Subcutaneous adipose tissue (tissue), 4 donors: ENCODE data around the gene PRL. TPM values are rescaled to one million over a fixed set of nuclear protein-coding genes. Genes with fewer than 3 reads are reported as not detected.

Source experiments
- total RNA-seq, 4 donors: library from RNA; depleted of rRNA; stranded (reverse); fragments of >200 nt; gene quantifications; one replicate each; pipeline ENCODE4 v1.1.0, GENCODE V29; 2016
- TF ChIP-seq, protein P1 (sequence below): fragments of 450-650 bp; IDR thresholded peaks from one replicate; pipeline ENCODE4 v1.5.1; 2016; ENCODE audit warnings: low read depth, mild to moderate bottlenecking, control low read depth, antibody characterized with exemption, moderate library complexity

PRL gene
- total RNA-seq, 4 donors from 2014 or later, result 0.98 TPM; not detected in 3

DNA sequence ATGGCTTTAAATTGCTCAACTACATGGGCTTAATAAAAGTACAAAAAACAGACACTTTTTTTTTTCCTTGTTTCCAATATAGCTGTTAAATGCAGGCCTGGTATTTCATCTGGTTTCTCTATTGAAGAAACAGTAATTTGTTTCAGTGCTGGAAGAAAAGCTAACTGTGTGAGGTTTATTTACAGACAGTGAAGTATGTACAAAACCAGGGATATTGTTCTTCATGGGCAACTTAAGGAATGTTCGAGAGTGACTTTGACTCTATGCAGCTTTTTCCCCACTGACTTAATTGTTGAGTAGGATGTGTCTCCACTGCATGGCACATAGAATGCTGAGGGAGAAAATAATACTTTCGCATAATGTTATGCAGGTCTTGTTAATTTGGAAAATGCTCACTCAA lies 31.0 kb upstream of the PRL start:
- TF ChIP-seq, protein P1, sequence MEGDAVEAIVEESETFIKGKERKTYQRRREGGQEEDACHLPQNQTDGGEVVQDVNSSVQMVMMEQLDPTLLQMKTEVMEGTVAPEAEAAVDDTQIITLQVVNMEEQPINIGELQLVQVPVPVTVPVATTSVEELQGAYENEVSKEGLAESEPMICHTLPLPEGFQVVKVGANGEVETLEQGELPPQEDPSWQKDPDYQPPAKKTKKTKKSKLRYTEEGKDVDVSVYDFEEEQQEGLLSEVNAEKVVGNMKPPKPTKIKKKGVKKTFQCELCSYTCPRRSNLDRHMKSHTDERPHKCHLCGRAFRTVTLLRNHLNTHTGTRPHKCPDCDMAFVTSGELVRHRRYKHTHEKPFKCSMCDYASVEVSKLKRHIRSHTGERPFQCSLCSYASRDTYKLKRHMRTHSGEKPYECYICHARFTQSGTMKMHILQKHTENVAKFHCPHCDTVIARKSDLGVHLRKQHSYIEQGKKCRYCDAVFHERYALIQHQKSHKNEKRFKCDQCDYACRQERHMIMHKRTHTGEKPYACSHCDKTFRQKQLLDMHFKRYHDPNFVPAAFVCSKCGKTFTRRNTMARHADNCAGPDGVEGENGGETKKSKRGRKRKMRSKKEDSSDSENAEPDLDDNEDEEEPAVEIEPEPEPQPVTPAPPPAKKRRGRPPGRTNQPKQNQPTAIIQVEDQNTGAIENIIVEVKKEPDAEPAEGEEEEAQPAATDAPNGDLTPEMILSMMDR, result no peak

DNA sequence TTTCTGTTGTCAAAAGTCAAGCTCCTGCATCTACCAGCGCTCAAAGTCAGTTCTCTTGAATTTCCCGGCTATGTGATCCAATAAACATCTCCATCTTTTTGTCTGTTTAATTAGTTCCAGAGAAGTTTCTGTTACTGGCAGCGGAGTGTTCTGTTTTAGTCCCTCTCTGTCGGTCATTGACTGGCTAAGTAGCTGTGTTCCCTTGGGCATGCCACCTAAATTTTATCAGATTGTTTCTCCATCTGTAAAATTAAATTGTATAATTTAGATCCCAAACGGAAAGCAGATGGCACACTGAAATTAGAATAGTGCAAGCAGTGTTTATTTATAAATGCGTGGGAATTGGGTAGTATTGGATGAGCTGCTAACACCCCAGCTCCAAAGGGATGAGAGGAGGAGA lies 29.7 kb upstream of the PRL start:
- TF ChIP-seq, protein P1, result no peak

DNA sequence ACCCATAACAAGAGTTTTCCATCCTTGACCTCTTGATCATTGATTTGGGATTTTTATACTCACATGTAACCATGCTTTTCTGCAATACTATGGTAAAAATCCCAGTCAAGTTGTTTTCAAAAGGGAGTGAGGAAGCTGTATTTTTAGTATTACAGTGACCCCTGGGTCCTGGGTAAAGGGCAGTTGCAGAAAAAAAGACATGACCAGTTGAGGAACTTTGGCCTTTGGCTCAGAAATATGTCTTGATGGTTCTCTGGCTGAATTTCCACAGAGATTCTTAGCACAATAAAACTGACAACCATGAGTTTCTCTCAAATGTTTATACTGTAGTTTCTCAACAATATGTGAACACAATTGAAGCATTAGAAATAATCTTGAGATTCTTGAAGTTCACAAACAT lies 28.6 kb upstream of the PRL start:
- TF ChIP-seq, protein P1, result no peak

DNA sequence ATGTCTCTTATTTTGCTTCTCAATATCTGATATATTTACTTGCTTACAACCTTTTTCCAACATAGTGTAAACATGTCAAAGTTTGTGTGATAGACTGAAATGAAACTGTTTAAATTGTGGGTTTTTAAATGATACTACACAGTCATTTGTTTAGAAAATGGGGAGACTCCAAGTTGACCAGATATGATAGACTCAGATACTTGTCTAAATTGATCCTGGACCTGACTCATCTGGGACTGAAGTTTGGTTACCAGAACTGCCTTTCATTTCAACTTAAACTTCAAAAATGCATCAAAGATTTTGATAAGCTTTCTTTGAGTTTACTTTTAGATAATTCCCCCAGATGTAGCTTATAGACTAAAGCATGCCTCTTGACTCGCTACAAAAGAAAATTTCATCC lies 27.0 kb upstream of the PRL start:
- TF ChIP-seq, protein P1, result no peak

DNA sequence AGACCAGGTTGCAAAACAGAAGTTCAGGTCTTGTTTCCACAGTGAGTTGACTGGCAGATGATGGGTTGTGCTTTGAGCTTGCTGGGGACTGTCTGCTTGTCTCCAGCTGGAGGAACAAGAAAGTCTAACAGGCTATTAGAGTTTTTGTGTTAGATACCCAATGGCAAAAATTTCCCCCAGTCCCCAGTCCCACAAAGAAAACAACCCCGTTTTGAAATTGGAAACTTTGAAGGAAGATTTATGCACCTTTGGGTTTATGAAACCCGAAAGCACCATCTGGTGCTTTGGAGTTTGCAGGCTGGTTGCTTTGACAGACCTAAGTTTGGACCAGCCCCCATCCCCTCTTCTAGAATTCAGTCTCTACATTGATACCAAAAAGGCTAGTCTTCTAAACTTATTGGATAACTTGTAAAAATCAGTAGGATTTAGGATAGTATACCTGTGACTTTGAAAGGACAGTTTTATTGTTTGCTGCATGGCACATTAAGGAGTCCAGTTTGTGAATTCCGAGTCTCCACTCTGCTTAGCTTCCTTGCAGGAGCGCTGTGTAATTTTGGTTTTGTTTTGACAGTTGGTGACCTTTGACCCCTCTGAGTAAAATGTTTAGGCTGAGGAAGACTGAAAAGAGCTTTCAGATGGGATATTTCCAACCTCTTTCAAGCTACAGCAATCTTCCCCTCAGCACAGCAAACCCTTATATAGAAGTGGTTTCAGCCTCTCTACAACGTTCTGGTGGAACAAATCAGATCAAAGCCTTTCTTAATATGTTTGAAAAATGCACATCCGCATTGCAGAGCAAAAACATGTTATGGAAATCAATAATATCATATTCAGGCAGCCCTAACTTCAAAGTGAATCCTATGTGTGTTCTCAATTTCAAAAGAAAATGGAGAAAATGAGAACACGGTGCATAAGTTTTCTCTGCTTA lies 25.5 kb upstream of the PRL start:
- TF ChIP-seq, protein P1, result no peak

DNA sequence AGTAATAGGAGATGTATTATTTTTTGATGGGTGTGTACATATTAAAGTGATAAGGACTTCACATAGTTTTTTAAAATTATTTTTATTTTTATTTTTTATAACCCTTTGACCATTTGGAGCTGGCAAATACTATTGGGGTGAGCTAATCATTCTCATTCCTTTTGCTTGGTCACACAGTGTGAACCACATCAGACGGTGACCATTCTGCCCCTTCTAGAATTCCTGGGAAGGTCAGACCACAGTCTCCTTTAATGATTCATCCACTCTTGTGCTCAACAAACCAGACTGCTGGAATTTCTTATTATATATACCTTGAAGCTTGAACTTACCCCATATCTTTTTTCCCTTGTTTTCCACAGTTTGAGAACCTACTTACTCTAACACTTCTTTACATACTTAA lies 23.9 kb upstream of the PRL start:
- TF ChIP-seq, protein P1, result no peak

DNA sequence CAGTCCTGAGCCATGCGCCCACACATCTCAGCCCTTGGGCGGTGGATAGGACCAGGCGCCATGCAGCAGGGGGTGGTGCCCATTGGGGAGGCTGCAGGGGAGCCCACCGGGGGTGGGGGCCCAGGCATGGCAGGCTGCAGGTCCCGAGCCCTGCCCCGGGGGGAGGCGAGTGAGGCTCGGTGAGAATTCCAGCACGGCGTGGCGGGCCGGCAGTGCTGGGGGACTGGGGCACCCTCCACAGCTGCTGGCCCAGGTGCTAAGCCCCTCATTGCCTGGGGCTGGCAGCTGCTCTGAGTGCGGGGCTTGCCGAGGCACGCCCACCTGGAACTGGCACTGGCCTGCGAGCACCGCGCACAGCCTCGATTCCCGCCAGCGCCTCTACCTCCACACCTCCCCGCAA lies 21.6 kb upstream of the PRL start:
- TF ChIP-seq, protein P1, result no peak
